NOMO-1 (cell line): Measurements from ENCODE around the gene FAM83G.
A peak's percentile ranks its signal among the peaks of the same experiment; 100 is the strongest.
"Not testable (repeated sequence)": the region's sequence is repeated elsewhere in the genome, so short reads cannot be mapped to it uniquely, and the experiment has no call there.

ENCODE experiments used
- DNase-seq, 2 experiments: peaks; one replicate each; lab custom pipeline; 2025; ENCODE audit not compliant: unreplicated experiment in 2 of 2; lab: John Stamatoyannopoulos, UW

FAM83G gene

GRCh38 chr17:18932360-18933055 lies 72.1 kb downstream of the FAM83G start:
- no peak for DNase-seq

DNA sequence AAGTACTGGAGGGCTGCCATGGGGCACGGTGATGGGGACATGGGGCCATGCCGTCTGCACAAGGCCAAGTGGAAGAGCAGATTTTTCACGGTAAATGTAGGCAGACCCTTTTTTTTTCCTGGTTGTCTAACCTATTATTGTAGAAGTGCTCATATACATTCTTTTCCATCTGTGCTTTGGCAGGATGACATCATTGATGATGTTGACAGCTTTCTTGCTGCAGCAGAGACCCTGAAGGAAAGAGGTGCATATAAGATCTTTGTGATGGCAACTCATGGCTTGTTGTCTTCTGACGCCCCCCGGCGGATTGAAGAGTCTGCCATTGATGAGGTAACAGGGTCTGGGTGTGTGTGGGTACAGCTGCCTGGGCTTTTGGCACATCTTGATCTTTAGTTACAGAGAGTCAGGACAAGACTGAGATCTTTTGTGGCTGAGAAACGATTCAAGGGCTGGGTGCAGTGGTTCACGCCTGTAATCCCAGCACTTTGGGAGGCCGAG lies 75.9 kb downstream of the FAM83G start:
- no peak for DNase-seq

- no peak for DNase-seq
Observed at GRCh38 chr17:18925187-18925586, 79.4 kb downstream of the FAM83G start.

GRCh38 chr17:18922596-18922995 lies 82.0 kb downstream of the FAM83G start:
- DNase-seq, result not testable (repeated sequence)

GRCh38 chr17:18921912-18922451 lies 82.6 kb downstream of the FAM83G start:
- DNase-seq, result peak; percentile 37 to 85

GRCh38 chr17:18921485-18921884 lies 83.1 kb downstream of the FAM83G start:
- DNase-seq, result no peak

- DNase-seq, result no peak
Observed at GRCh38 chr17:18920911-18921441, 83.6 kb downstream of the FAM83G start.

DNA sequence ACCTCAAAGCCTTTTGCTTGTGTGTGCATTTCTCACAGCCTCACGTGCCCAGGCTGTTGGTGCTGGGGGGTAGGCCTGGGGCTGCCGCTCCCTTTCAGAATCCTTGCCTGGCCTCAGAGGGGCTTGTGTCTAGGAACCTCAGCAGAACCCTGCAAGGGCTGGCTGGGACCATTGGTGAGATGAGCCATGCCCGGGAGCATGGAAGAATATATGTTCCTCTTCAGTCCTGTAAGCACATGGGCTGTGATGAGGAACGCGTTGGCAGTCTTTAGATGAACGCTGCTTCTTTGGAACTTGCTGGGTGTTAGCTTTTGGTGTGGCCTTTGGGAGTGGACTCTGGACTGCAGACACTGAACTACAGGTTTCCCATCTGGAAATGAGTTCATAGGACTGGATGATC lies 84.6 kb downstream of the FAM83G start:
- no peak for DNase-seq
